ENCODE measurements around the gene FOXO1.
"Not testable (repeated sequence)": the region's sequence is repeated elsewhere in the genome, so short reads cannot be mapped to it uniquely, and the experiment has no call there.

The FOXO1 gene

DNA sequence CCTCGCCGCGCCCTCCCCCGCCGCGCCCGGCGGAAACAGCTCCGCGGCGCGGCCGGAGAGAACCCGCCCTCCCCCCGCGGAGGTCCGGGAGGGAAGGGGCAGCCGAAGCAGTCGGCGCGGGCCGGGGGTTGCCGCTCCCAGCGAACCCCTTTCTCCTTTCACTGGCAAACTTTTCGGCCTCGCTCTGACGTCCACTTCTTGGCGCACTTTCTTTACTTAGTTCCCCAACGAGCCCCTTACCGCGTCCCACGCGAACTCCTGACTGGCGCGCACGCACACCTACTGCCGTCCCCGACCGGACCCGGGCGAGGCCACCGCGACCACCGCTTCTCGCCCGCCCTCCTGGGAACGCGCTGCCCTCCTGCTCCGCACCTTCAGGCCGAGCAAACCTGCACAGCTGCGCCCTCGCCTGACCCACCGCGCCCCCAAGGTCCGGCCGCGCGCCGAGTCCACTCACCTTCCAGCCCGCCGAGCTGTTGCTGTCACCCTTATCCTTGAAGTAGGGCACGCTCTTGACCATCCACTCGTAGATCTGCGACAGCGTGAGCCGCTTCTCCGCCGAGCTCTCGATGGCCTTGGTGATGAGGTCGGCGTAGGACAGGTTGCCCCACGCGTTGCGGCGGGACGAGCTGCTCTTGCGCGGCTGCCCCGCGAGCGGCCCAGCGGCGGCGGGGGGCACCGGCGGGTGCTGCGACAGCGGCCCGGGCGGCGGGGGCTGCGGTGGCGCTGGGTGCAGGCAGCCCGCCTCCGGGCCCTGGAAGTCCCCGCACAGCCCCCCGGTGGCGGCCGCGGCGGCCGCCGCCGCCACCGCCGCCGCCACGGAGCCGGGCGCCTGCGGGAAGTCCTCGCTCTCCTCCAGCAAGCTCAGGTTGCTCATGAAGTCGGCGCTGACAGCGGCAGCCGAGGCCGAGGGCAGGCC lies 1.1 kb downstream of the FOXO1 start:
- no peak for DNase-seq

DNA sequence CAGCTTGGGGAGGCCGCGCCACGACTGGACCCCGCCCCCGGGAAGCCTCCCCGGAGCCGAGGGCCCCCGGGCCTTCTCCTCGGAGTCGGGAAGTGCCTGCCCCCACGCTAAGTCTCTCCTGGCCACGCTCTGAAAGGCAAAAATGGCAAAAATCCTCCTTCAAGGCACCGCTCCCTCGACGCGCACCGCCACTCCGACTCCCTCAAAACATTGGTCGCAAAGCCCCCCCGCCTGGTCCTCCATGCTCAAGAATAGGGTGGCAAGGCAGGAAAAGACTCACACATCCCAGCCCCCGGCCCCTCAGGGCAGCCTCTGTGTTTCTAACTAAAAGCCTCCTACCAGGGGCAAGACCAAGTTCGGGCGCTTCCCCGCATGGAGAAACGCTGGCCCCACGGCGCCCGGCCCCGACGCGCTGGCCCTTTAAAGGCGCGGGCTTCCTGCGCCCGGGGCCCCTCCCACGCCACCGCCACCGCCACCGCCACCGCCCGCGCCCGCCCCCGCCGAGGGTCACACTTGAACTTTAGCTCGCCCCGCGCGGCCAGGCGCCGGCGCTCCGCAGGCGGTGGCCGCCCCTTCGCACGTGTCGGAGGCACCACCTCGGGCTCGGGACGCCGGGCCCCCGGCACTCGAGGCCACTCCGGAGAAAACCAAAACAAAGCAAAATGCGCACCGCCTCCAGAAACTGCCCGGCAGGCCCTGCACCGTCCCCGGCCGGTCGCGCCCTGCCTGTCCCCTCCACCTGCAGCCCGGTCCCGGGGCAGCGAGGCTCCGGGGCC lies 1.9 kb downstream of the FOXO1 start:
- DNase-seq = no peak

DNA sequence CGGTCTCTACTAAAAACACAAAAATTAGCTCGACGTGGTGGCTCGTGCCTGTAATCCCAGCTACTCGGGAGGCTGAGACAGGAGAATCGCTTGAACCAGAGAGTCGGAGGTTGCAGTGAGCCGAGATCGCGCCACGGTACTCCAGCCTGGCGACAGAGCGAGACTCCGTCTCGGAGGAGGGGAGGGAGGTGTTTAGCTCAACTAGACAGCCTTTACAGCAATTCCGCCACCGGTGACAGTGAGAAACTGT lies 2.4 kb downstream of the FOXO1 start:
- DNase-seq = not testable (repeated sequence)

GRCh38 chr13:40662866-40663265 lies 3.6 kb downstream of the FOXO1 start:
- no peak for DNase-seq

- DNase-seq = no peak
These were observed 4.4 kb downstream of the FOXO1 start for GRCh38 chr13:40661875-40662665.

GRCh38 chr13:40660692-40661091 lies 5.7 kb downstream of the FOXO1 start:
- no peak for DNase-seq

GRCh38 chr13:40660141-40660664 lies 6.2 kb downstream of the FOXO1 start:
- DNase-seq = no peak

DNA sequence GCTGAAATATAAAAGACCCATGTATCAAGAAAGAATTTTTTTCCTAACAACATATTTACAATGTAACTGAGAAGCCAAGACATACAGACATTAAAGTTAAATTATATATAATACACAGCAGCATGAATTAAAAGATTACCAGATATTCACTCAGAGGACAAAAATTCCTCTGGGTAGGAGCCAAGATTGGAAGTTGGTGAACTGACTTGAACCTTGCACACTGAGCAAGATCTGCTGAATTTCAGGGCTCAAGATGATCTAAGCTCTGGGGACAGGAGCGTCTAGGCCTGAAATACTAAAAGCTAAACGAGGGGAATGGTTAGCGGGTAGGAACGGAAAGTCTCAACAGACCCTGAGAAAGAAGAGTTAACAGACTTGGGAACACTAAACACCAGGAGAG lies 8.5 kb downstream of the FOXO1 start:
- DNase-seq = no peak

DNA sequence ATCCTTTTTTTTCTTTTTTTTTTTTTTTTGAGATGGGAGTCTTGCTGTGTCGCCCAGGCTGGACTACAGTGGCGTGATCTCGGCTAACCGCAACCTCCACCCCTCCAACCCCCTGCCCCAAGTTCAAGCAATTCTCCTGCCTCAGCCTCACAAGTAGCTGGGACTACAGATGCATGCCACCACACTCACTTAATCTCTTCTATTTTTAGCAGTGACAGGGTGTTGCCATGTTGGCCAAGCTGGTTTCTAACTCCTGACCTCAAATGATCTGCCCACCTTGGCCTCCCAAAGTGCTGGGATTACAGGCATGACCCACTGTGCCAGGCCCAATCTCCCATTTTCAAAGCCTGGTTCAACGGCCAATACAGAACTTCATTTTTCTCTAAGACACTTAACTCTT lies 9.1 kb downstream of the FOXO1 start:
- no peak for DNase-seq

GRCh38 chr13:40656358-40656757 lies 10.1 kb downstream of the FOXO1 start:
- no peak for DNase-seq

DNA sequence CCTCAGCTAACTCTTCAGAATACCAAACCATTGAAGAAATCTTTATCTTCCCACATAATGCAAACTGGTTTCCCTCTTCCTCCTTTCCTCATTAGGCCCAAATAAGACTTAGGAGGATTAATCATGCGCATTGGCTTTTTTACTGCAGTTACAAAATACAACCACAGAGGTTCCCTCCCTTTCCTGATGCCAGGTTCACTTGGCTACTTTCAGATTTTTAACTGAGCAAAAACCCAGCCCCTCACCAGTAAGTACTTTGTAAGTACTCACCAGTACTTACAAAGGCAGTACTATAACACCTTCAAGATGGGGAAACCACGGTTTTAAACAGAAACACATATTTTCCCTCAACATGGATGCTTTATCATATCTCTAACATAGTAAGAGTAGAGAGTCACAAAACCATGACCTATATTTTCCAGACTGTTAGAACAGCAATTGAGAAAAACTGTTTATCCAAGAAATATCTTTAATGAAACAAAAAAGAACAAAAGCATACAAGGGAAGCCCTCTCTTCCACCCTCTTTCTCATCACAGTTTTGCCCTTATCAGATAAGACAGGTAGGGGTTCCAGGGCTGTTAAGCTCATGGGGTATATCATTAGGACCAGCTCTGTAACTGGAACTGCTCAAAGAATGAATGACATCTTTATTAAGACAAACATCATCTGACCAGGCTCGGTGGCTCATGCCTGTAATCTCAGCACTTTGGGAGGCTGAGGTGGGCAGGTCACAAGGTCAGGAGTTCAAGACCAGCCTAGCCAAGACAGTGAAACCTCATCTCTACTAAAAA lies 12.7 kb downstream of the FOXO1 start:
- no peak for DNase-seq

GRCh38 chr13:40652588-40652940 lies 13.9 kb downstream of the FOXO1 start:
- DNase-seq = no peak

GRCh38 chr13:40651866-40652587 lies 14.4 kb downstream of the FOXO1 start:
- DNase-seq = no peak

- DNase-seq = no peak
These were observed 17.6 kb downstream of the FOXO1 start for GRCh38 chr13:40648841-40649240.

GRCh38 chr13:40648040-40648439 lies 18.4 kb downstream of the FOXO1 start:
- DNase-seq = no peak

DNA sequence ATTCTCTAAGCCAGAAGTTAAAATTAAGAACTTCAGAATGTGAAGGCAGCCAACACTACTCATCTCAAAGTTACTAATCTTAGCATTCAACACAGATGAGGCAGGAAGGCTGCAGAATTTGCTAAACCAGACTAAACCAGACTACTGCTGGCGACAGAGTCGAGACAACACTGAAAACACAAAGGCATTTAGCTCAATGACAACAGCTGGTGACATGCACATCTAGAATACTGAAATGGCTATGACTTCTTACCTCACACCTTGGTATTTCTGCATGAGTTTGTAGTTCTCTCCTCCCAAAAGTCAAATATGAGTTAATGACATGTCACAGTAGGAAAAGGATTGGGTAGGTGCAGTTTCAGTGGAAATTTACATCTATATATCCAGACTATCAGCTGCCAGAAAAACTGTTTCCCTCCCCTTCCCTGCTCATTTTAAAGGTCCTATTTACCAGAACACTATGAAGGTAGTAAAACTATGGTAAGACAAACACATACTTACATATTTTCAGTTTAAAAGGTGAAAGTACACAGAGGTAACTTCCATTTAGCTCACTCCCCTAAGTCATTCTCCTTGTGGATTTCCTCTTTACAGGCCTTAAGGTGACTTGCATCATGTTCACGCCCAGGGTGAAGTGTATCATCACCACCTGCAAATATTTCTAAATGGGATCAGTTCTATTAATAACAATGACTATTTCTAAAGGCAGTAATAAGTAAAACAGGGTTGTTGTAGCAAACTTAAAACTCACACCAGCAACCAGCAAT lies 21.4 kb downstream of the FOXO1 start:
- DNase-seq = no peak

- no peak for DNase-seq
These were observed 25.5 kb downstream of the FOXO1 start for GRCh38 chr13:40640845-40641458.

DNA sequence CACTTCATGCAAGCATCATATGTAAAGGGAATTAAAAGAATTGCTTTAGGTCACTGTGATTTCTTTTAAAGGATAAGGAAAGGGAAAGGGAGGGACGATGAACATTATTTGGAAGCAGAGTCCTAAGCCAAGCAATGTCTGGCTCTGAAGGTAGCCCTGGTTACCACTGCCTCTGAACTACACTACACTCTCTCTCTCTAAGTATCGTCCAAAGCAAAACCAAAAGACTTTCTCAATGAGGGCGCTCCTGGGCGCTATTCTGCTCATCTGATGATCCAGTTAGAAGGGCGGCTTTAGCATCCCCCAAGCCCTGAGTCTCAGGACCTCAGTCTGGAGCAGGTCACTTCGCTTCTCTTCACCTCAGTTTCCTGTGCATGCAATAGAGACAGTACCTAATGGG lies 26.2 kb downstream of the FOXO1 start:
- DNase-seq = no peak

- DNase-seq = no peak
These were observed 27.2 kb downstream of the FOXO1 start for GRCh38 chr13:40639221-40639681.

DNA sequence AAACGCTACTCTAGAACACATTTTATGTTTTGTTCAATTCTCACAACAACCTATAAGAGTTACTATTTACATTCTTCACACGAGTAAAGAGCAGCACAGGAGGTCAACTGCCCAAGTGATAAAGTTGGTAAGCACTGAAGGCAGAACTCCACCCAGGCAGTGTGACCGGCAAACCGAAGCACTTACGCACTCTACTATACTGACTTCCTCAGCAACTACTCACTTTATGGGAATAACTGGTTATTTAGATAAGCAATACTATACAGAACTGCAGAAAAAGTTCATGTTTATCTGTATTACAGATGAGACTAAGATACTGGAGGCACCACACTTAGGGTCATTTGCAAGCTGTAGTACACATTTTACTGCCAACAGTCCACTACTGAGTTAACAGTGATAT lies 28.8 kb downstream of the FOXO1 start:
- DNase-seq = no peak

Measured in NCI-H1436 (cell line).